OCI-LY3 (cell line): Measurements from ENCODE around the gene NUP188.

ENCODE experiments used
- H2AFZ ChIP-seq: fragments of 200-600, 300-600 bp; shearing (Covaris generic); 2 replicates; pipeline ENCODE4 v1.6.0; 2014; ENCODE audit warnings: antibody characterized with exemption, low read depth, low read length
- H3K27ac ChIP-seq: fragments of 200-600, 300-600 bp; sonication (generic); 2 replicates; pipeline ENCODE4 v1.5.1; 2014; ENCODE audit warnings: mild to moderate bottlenecking, low read length, moderate library complexity, mixed read lengths
- H3K27me3 ChIP-seq: fragments of 200-600, 300-600 bp; sonication (generic); 2 replicates; pipeline ENCODE4 v1.6.1; 2014; ENCODE audit warnings: low read depth, low read length, mixed read lengths
- H3K36me3 ChIP-seq: fragments of 200-600, 300-600 bp; sonication (generic); replicated peaks from 2 replicates; pipeline ENCODE3; 2014; ENCODE audit warnings: low read depth, low read length, mixed read lengths
- H3K4me1 ChIP-seq: fragments of 300-600, 200-600 bp; sonication (generic); 2 replicates; pipeline ENCODE4 v1.6.1; 2014; ENCODE audit warnings: low read length, mixed read lengths
- H3K4me2 ChIP-seq: fragments of 200-600, 300-600 bp; sonication (generic); 2 replicates; pipeline ENCODE4 v1.6.1; 2014; ENCODE audit warnings: low read length, mixed read lengths
- H3K4me3 ChIP-seq: fragments of 300-600, 200-600 bp; sonication (generic); 2 replicates; pipeline ENCODE4 v1.5.1; 2014; ENCODE audit warnings: antibody characterized with exemption, mild to moderate bottlenecking, low read length, moderate library complexity
- H3K79me2 ChIP-seq: fragments of 300-600, 200-600 bp; shearing (Covaris generic); 2 replicates; pipeline ENCODE4 v1.6.1; 2014; ENCODE audit warnings: mild to moderate bottlenecking, low read length, mixed read lengths
- H3K9ac ChIP-seq: fragments of 300-600, 200-600 bp; shearing (Covaris generic); 2 replicates; pipeline ENCODE4 v1.6.0; 2014; ENCODE audit warnings: mild to moderate bottlenecking, low read length, moderate library complexity
- H3K9me3 ChIP-seq: fragments of 200-600, 300-600 bp; shearing (Covaris generic); 2 replicates; pipeline ENCODE4 v1.6.1; 2014; ENCODE audit warnings: low read length, mixed read lengths; ENCODE audit not compliant: insufficient read depth
- H4K20me1 ChIP-seq: fragments of 200-600, 300-600 bp; sonication (generic); 2 replicates; pipeline ENCODE4 v1.6.1; 2016; ENCODE audit warnings: low read length, mixed read lengths; ENCODE audit not compliant: insufficient read depth
- CTCF ChIP-seq: fragments of 200-600, 300-600 bp; sonication (generic); IDR thresholded peaks from 2 replicates; pipeline ENCODE4 v1.5.1; 2014; ENCODE audit warnings: antibody characterized with exemption, low read length, low read depth
- EZH2phosphoT487 ChIP-seq: fragments of 200-600 bp; shearing (Covaris generic); IDR thresholded peaks from 2 replicates; pipeline ENCODE4 v1.6.1; 2018; ENCODE audit warnings: antibody characterized with exemption, mixed run types, low read depth

NUP188 gene

GRCh38 chr9:129026442-129027223 is 79.1 kb downstream of the NUP188 start:
- Histone ChIP-seq H3K4me1 (peaks cover 8% of the 10 kb centered on the region), H4K20me1 (peaks cover 12% of the 10 kb centered on the region), H3K4me2 (peak overlapping the region; percentile 85), H3K36me3 (no peaks in the 10 kb centered on the region), H3K27me3 (no peaks in the 10 kb centered on the region), H2AFZ (no peak overlapping the region), H3K79me2 (peaks cover 25% of the 10 kb centered on the region), H3K4me3 (peak overlapping the region; percentile 87), H3K27ac (no peak overlapping the region), H3K9me3 (no peaks in the 10 kb centered on the region), H3K9ac (peak overlapping the region; percentile 78; the same call in 1 of the 2 replicates)
- no peak for TF ChIP-seq EZH2phosphoT487
- TF ChIP-seq CTCF: no peak

- H3K79me2 ChIP-seq: peaks cover 25% of the 10 kb centered on the region
- no peaks in the 10 kb centered on the region for H3K36me3 ChIP-seq
- peaks cover 8% of the 10 kb centered on the region for H3K4me1 ChIP-seq
- H2AFZ ChIP-seq: no peak overlapping the region
- peaks cover 12% of the 10 kb centered on the region for H4K20me1 ChIP-seq
- H3K27ac ChIP-seq: no peak overlapping the region
- H3K27me3 ChIP-seq: no peaks in the 10 kb centered on the region
- no peak for TF ChIP-seq EZH2phosphoT487
- no peak for TF ChIP-seq CTCF
- H3K4me3 ChIP-seq: peak overlapping the region; percentile 87
- no peaks in the 10 kb centered on the region for H3K9me3 ChIP-seq
- H3K4me2 ChIP-seq: peak overlapping the region; percentile 85
- peak overlapping the region; percentile 78 for H3K9ac ChIP-seq
These were observed 79.8 kb downstream of the NUP188 start for GRCh38 chr9:129027224-129027684.

- H3K36me3 ChIP-seq: no peaks in the 10 kb centered on the region
- H3K79me2 ChIP-seq: peaks cover 25% of the 10 kb centered on the region
- H3K27me3 ChIP-seq: no peaks in the 10 kb centered on the region
- H2AFZ ChIP-seq: no peak overlapping the region
- peaks cover 9% of the 10 kb centered on the region; the same call in 1 of the 2 replicates for H4K20me1 ChIP-seq
- peak overlapping the region; percentile 17; the same call in 1 of the 2 replicates for H3K27ac ChIP-seq
- peak overlapping the region; percentile 78 for H3K9ac ChIP-seq
- peak overlapping the region; percentile 87 for H3K4me3 ChIP-seq
- peaks cover 8% of the 10 kb centered on the region for H3K4me1 ChIP-seq
- H3K4me2 ChIP-seq: peak overlapping the region; percentile 85
- TF ChIP-seq EZH2phosphoT487 (no peak), CTCF (no peak)
- H3K9me3 ChIP-seq: no peaks in the 10 kb centered on the region
These were observed 80.2 kb downstream of the NUP188 start for GRCh38 chr9:129027685-129028191.

- Histone ChIP-seq H2AFZ (no peak within 1 kb of the TSS; the same call in 1 of the 2 replicates), H3K9ac (peak within 1 kb of the TSS; percentile 78), H3K4me2 (peak within 1 kb of the TSS; percentile 85), H4K20me1 (peaks cover 9% of the 10 kb centered on the region; the same call in 1 of the 2 replicates), H3K79me2 (peaks cover 25% of the 10 kb centered on the region), H3K4me3 (peak within 1 kb of the TSS; percentile 87), H3K4me1 (peaks cover 8% of the 10 kb centered on the region), H3K9me3 (no peaks in the 10 kb centered on the region), H3K27ac (peak within 1 kb of the TSS; percentile 17; the same call in 1 of the 2 replicates), H3K36me3 (no peaks in the 10 kb centered on the region), H3K27me3 (no peaks in the 10 kb centered on the region)
- peak; percentile 63 for TF ChIP-seq CTCF
- no peak for TF ChIP-seq EZH2phosphoT487
These were observed 80.9 kb downstream of the NUP188 start, which contains the start of gene SH3GLB2 for GRCh38 chr9:129028192-129028966. SH3GLB2 (minus strand) TSS chr9:129028331; CDS start chr9:129028154, 177 bp downstream.
